HG03520 (cell line): ENCODE measurements around the gene FAM107A.

Source experiments
- ATAC-seq: cut with Tn5 transposase; IDR thresholded peaks from one replicate; pipeline ENCODE4 v1.9.1; 2021; ENCODE audit warnings: mild to moderate bottlenecking, moderate library complexity; ENCODE audit not compliant: unreplicated experiment

FAM107A gene

GRCh38 chr3:58594117-58594516, 16.9 kb upstream of the FAM107A start:
- no peak for ATAC-seq

- ATAC-seq: no peak
Measured at GRCh38 chr3:58591517-58592510, 14.6 kb upstream of the FAM107A start.

- ATAC-seq: no peak
Measured at GRCh38 chr3:58588030-58588614, 10.9 kb upstream of the FAM107A start.

GRCh38 chr3:58586776-58587192, 9.6 kb upstream of the FAM107A start:
- no peak for ATAC-seq

GRCh38 chr3:58585994-58586393, 8.8 kb upstream of the FAM107A start:
- ATAC-seq: no peak

- ATAC-seq: peak; percentile 93
Measured at GRCh38 chr3:58585005-58585786, 8.0 kb upstream of the FAM107A start.

GRCh38 chr3:58584690-58585004, 7.5 kb upstream of the FAM107A start:
- no peak for ATAC-seq

- ATAC-seq: no peak
Measured at GRCh38 chr3:58581328-58582091, 4.3 kb upstream of the FAM107A start.

- ATAC-seq: no peak
Measured at GRCh38 chr3:58580826-58581327, 3.7 kb upstream of the FAM107A start.

GRCh38 chr3:58578873-58579272, 1.7 kb upstream of the FAM107A start:
- ATAC-seq: no peak

GRCh38 chr3:58576716-58577115, 475 bp downstream of the FAM107A start:
- ATAC-seq: no peak

- ATAC-seq: no peak
Measured at GRCh38 chr3:58575971-58576652, 1.1 kb downstream of the FAM107A start.

GRCh38 chr3:58574682-58575081, 2.5 kb downstream of the FAM107A start:
- no peak for ATAC-seq

- ATAC-seq: no peak
Measured at GRCh38 chr3:58574106-58574505, 3.1 kb downstream of the FAM107A start.

- no peak for ATAC-seq
Measured at GRCh38 chr3:58573640-58574039, 3.6 kb downstream of the FAM107A start.

GRCh38 chr3:58572634-58573230, 4.5 kb downstream of the FAM107A start:
- no peak for ATAC-seq

- ATAC-seq: no peak
Measured at GRCh38 chr3:58572013-58572633, 5.1 kb downstream of the FAM107A start.

GRCh38 chr3:58570851-58571250, 6.3 kb downstream of the FAM107A start:
- ATAC-seq: no peak
